ENCODE measurements around the gene OPALIN.

Gene OPALIN

GRCh38 chr10:96374985-96375830 is 16.4 kb upstream of the OPALIN start:
- peak; percentile 98 for ATAC-seq
- TF ChIP-seq TSHZ2 (CRISPR knock-in tag; IDR thresholded peaks at IDR 0.05): 0 out of 2 replicates have a peak, but pooled peaks have one; percentile 22
- peak; percentile 88 for TF ChIP-seq ZFP3 (CRISPR knock-in tag; IDR thresholded peaks at IDR 0.05)
- no peak for TF ChIP-seq ARNTL (CRISPR knock-in tag; IDR thresholded peaks at IDR 0.05; ENCODE audit: borderline replicate concordance, low read depth)

DNA sequence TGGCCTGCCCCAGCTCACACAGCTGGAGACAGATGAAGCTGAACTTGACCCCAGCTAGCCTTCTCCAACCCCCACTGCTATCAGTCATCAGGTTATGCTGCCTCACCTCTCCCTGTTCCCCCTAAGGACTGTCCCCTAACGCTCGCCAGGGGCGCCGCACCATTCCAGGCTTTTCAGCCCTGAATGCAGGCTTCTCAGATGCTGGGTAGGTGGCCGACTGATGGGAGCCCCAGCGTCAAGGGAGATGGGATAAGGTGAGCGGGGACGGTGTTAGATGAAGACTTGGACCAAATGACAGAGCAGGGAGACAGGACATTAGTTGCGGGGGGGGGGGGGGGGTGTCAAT is 15.8 kb upstream of the OPALIN start:
- TF ChIP-seq, protein P1, sequence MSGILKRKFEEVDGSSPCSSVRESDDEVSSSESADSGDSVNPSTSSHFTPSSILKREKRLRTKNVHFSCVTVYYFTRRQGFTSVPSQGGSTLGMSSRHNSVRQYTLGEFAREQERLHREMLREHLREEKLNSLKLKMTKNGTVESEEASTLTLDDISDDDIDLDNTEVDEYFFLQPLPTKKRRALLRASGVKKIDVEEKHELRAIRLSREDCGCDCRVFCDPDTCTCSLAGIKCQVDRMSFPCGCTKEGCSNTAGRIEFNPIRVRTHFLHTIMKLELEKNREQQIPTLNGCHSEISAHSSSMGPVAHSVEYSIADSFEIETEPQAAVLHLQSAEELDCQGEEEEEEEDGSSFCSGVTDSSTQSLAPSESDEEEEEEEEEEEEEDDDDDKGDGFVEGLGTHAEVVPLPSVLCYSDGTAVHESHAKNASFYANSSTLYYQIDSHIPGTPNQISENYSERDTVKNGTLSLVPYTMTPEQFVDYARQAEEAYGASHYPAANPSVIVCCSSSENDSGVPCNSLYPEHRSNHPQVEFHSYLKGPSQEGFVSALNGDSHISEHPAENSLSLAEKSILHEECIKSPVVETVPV (CRISPR knock-in tag; IDR thresholded peaks at IDR 0.05): no peak
- TF ChIP-seq CSDC2 (CRISPR knock-in tag; IDR thresholded peaks at IDR 0.05) (no peak), TOX (CRISPR knock-in tag; IDR thresholded peaks at IDR 0.05; ENCODE audit: borderline replicate concordance) (no peak), GLIS3 (CRISPR knock-in tag; IDR thresholded peaks at IDR 0.05) (no peak), PPARA (CRISPR knock-in tag; IDR thresholded peaks at IDR 0.05; ENCODE audit: borderline replicate concordance) (no peak), BACH2 (CRISPR knock-in tag; IDR thresholded peaks at IDR 0.05; ENCODE audit: borderline replicate concordance) (no peak), PATZ1 (CRISPR knock-in tag; IDR thresholded peaks at IDR 0.05; ENCODE audit: borderline replicate concordance) (no peak), ZNF565 (CRISPR knock-in tag; conservative IDR thresholded peaks at IDR 0.05; ENCODE audit: low read depth) (no peak), TCF4 (CRISPR knock-in tag; IDR thresholded peaks at IDR 0.05; ENCODE audit: borderline replicate concordance) (no peak), OSR1 (CRISPR knock-in tag; IDR thresholded peaks at IDR 0.05) (no peak), SNAI2 (CRISPR knock-in tag; IDR thresholded peaks at IDR 0.05) (no peak)
- TF ChIP-seq, protein P2, sequence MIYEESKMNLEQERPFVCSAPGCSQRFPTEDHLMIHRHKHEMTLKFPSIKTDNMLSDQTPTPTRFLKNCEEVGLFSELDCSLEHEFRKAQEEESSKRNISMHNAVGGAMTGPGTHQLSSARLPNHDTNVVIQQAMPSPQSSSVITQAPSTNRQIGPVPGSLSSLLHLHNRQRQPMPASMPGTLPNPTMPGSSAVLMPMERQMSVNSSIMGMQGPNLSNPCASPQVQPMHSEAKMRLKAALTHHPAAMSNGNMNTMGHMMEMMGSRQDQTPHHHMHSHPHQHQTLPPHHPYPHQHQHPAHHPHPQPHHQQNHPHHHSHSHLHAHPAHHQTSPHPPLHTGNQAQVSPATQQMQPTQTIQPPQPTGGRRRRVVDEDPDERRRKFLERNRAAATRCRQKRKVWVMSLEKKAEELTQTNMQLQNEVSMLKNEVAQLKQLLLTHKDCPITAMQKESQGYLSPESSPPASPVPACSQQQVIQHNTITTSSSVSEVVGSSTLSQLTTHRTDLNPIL (CRISPR knock-in tag; IDR thresholded peaks at IDR 0.05; ENCODE audit: low read depth): no peak
- ATAC-seq: no peak

DNA sequence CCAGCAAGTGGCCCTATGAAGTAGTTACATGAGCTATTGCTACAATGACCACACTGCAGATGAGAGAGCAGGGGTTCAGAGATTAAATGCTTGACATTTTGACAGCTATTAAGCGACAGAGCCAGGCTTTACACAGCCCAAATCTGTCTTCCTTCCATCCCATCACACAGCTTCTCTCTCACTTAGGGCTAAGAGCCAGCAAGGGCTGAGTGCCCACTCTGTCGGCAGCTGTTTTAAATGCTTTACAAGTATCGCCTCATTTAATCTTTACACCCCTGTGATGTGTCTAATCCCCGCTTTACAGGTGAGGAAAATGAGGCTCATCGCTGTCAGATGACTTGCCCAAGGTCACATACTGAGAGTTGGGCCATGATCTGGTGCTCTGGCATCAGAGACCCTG is 15.2 kb upstream of the OPALIN start:
- no peak for ATAC-seq
- TF ChIP-seq ZNF565 (CRISPR knock-in tag; conservative IDR thresholded peaks at IDR 0.05; ENCODE audit: low read depth) (no peak), ZNF70 (CRISPR knock-in tag; IDR thresholded peaks at IDR 0.05) (no peak), ESRRG (CRISPR knock-in tag; IDR thresholded peaks at IDR 0.05) (no peak), TCF4 (CRISPR knock-in tag; IDR thresholded peaks at IDR 0.05; ENCODE audit: borderline replicate concordance) (no peak), GLIS3 (CRISPR knock-in tag; IDR thresholded peaks at IDR 0.05) (no peak), ARNTL (CRISPR knock-in tag; IDR thresholded peaks at IDR 0.05; ENCODE audit: borderline replicate concordance, low read depth) (no peak), SNAI2 (CRISPR knock-in tag; IDR thresholded peaks at IDR 0.05) (no peak), ZFP3 (CRISPR knock-in tag; IDR thresholded peaks at IDR 0.05) (no peak), TOX (CRISPR knock-in tag; IDR thresholded peaks at IDR 0.05; ENCODE audit: borderline replicate concordance) (no peak), CSDC2 (CRISPR knock-in tag; IDR thresholded peaks at IDR 0.05) (no peak), TSHZ2 (CRISPR knock-in tag; IDR thresholded peaks at IDR 0.05) (no peak), RARB (CRISPR knock-in tag; IDR thresholded peaks at IDR 0.05) (no peak), BACH2 (CRISPR knock-in tag; IDR thresholded peaks at IDR 0.05; ENCODE audit: borderline replicate concordance) (no peak), PPARA (CRISPR knock-in tag; IDR thresholded peaks at IDR 0.05; ENCODE audit: borderline replicate concordance) (no peak), PATZ1 (CRISPR knock-in tag; IDR thresholded peaks at IDR 0.05; ENCODE audit: borderline replicate concordance) (no peak), ISL1 (CRISPR knock-in tag; IDR thresholded peaks at IDR 0.05) (no peak)
- TF ChIP-seq, protein P3, sequence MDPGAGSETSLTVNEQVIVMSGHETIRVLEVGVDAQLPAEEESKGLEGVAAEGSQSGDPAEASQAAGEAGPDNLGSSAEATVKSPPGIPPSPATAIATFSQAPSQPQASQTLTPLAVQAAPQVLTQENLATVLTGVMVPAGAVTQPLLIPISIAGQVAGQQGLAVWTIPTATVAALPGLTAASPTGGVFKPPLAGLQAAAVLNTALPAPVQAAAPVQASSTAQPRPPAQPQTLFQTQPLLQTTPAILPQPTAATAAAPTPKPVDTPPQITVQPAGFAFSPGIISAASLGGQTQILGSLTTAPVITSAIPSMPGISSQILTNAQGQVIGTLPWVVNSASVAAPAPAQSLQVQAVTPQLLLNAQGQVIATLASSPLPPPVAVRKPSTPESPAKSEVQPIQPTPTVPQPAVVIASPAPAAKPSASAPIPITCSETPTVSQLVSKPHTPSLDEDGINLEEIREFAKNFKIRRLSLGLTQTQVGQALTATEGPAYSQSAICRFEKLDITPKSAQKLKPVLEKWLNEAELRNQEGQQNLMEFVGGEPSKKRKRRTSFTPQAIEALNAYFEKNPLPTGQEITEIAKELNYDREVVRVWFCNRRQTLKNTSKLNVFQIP (CRISPR knock-in tag; IDR thresholded peaks at IDR 0.05; ENCODE audit: borderline replicate concordance, low read depth): no peak
